Measurements from ENCODE around the gene CYTH1.

CYTH1 gene

DNA sequence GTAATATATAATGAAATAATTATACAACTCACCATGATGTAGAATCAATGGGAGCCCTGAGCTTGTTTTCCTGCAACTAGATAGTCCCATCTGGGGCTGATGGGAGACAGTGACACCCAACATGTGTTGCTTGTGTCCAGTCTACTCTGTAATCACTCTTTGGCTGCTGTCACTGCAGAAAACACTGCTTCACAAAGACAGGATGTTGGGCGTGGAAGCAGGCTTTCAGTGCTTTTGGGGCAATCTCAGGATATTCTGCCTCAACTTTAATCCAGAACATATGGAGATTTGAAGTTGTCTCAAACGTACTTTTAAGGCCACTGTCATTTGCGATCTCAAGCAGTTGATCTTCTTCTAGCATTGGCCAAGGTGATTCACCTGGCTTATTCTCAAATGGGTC, 94.9 kb downstream of the CYTH1 start:
- no peak overlapping the region for H3K27ac ChIP-seq (ENCODE audit: extremely low read depth, low read depth, low read length)
- CTCF ChIA-PET, result interaction anchor here (0.6 to 3.4 kb wide), 2 partner anchors 21 to 145 kb away, joined by 3 to 13 read pairs; no protein-coding TSS in a partner anchor
- H3K9me3 ChIP-seq (ENCODE audit: control insufficient read depth, insufficient read depth, low read depth, low read length), result no peaks in the 10 kb centered on the region
- POLR2A ChIA-PET, result no interaction called here
- no peaks in the 10 kb centered on the region for H3K4me1 ChIP-seq (ENCODE audit: control insufficient read depth, insufficient read depth, low read length)
- TF ChIP-seq ZNF266 (tag by site-specific recombination; IDR thresholded peaks at IDR 0.05; ENCODE audit: low read depth) (no peak), ZNF501 (tag by site-specific recombination; IDR thresholded peaks at IDR 0.05) (no peak), ZNF175 (tag by site-specific recombination; IDR thresholded peaks at IDR 0.05) (no peak), ZNF660 (tag by site-specific recombination; IDR thresholded peaks at IDR 0.05) (no peak)
- no peak overlapping the region for H3K4me3 ChIP-seq (ENCODE audit: low read depth, low read length)
- H3K36me3 ChIP-seq (ENCODE audit: control insufficient read depth in 2 of 2, insufficient read depth in 1 of 2, low read length in 2 of 2), result peaks cover 14 to 44% of the 10 kb centered on the region in 2 experiments

DNA sequence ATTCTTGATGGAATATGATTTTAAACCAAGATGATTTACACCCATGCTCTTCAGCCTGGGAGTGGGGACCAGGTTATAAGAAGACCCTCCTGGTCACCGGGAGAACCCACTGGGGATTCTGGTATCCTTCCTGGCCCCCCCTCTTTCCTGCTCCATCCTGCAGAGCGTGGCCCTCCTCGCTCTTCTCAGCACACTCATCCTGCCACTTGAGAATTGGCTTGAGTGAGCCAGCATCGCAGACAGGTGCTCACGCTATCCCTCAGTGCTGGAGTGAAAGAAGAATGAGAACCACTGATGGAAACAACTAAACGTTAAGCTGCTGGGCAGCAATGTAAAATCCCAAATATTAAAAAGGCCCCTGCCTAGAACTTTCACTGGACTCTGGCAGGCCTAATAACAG, 98.0 kb downstream of the CYTH1 start:
- H3K27ac ChIP-seq (ENCODE audit: extremely low read depth, low read depth, low read length), result no peak overlapping the region
- TF ChIP-seq, protein P1, sequence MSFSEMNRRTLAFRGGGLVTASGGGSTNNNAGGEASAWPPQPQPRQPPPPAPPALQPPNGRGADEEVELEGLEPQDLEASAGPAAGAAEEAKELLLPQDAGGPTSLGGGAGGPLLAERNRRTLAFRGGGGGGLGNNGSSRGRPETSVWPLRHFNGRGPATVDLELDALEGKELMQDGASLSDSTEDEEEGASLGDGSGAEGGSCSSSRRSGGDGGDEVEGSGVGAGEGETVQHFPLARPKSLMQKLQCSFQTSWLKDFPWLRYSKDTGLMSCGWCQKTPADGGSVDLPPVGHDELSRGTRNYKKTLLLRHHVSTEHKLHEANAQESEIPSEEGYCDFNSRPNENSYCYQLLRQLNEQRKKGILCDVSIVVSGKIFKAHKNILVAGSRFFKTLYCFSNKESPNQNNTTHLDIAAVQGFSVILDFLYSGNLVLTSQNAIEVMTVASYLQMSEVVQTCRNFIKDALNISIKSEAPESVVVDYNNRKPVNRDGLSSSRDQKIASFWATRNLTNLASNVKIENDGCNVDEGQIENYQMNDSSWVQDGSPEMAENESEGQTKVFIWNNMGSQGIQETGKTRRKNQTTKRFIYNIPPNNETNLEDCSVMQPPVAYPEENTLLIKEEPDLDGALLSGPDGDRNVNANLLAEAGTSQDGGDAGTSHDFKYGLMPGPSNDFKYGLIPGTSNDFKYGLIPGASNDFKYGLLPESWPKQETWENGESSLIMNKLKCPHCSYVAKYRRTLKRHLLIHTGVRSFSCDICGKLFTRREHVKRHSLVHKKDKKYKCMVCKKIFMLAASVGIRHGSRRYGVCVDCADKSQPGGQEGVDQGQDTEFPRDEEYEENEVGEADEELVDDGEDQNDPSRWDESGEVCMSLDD (tag by site-specific recombination; IDR thresholded peaks at IDR 0.05), result no peak
- TF ChIP-seq MZF1 (tag by site-specific recombination; IDR thresholded peaks at IDR 0.05; ENCODE audit: borderline replicate concordance) (no peak), ZFHX2 (tag by site-specific recombination; conservative IDR thresholded peaks at IDR 0.05) (no peak), ZBTB8A (tag by site-specific recombination; IDR thresholded peaks at IDR 0.05) (no peak), KLF1 (tag by site-specific recombination; IDR thresholded peaks at IDR 0.05) (no peak), ZNF292 (tag by site-specific recombination; IDR thresholded peaks at IDR 0.05; ENCODE audit: borderline replicate concordance, low read depth) (no peak)
- TF ChIP-seq, protein P2, sequence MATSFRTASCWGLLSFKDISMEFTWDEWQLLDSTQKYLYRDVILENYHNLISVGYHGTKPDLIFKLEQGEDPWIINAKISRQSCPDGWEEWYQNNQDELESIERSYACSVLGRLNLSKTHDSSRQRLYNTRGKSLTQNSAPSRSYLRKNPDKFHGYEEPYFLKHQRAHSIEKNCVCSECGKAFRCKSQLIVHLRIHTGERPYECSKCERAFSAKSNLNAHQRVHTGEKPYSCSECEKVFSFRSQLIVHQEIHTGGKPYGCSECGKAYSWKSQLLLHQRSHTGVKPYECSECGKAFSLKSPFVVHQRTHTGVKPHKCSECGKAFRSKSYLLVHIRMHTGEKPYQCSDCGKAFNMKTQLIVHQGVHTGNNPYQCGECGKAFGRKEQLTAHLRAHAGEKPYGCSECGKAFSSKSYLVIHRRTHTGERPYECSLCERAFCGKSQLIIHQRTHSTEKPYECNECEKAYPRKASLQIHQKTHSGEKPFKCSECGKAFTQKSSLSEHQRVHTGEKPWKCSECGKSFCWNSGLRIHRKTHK (tag by site-specific recombination; IDR thresholded peaks at IDR 0.05), result no peak
- TF ChIP-seq, protein P3, sequence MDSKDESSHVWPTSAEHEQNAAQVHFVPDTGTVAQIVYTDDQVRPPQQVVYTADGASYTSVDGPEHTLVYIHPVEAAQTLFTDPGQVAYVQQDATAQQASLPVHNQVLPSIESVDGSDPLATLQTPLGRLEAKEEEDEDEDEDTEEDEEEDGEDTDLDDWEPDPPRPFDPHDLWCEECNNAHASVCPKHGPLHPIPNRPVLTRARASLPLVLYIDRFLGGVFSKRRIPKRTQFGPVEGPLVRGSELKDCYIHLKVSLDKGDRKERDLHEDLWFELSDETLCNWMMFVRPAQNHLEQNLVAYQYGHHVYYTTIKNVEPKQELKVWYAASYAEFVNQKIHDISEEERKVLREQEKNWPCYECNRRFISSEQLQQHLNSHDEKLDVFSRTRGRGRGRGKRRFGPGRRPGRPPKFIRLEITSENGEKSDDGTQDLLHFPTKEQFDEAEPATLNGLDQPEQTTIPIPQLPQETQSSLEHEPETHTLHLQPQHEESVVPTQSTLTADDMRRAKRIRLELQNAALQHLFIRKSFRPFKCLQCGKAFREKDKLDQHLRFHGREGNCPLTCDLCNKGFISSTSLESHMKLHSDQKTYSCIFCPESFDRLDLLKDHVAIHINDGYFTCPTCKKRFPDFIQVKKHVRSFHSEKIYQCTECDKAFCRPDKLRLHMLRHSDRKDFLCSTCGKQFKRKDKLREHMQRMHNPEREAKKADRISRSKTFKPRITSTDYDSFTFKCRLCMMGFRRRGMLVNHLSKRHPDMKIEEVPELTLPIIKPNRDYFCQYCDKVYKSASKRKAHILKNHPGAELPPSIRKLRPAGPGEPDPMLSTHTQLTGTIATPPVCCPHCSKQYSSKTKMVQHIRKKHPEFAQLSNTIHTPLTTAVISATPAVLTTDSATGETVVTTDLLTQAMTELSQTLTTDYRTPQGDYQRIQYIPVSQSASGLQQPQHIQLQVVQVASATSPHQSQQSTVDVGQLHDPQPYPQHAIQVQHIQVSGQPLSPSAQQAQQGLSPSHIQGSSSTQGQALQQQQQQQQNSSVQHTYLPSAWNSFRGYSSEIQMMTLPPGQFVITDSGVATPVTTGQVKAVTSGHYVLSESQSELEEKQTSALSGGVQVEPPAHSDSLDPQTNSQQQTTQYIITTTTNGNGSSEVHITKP (tag by site-specific recombination; IDR thresholded peaks at IDR 0.05), result no peak
- no peaks in the 10 kb centered on the region for H3K9me3 ChIP-seq (ENCODE audit: control insufficient read depth, insufficient read depth, low read depth, low read length)
- ChIA-PET POLR2A (no interaction called here), CTCF (no interaction called here)
- no peaks in the 10 kb centered on the region for H3K4me1 ChIP-seq (ENCODE audit: control insufficient read depth, insufficient read depth, low read length)
- peaks cover 14 to 39% of the 10 kb centered on the region in 2 experiments for H3K36me3 ChIP-seq (ENCODE audit: control insufficient read depth in 2 of 2, insufficient read depth in 1 of 2, low read length in 2 of 2)
- no peak overlapping the region for H3K4me3 ChIP-seq (ENCODE audit: low read depth, low read length)

DNA sequence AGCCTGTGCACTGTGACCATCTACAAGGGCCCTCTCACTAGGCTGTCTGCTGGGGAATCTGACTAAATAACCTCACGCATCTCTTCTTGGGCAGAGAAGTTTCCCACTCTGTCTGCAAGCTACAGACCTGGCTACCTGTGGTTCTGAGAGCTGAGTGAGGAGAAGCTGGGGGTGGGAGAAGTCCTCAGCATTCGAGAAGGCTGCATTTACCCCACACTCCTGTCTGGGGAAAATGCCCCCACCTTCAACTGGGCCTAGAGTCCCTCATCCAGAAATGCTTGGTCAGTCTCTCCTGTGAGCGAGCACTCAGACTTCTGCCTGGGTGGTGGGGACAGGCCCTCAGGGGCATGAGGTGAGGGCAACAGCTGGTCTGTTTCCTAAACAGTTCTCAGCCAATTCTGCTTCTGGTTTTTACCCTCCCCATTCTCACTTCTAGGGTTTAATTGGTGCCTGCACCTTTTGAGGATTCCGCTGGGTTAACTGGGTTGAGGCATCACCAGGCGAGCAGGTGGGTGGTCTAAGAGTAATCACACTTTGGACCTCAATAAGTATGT, 98.6 kb downstream of the CYTH1 start:
- CTCF ChIA-PET, result interaction anchor here (0.6 to 0.9 kb wide), 2 partner anchors 13 to 17 kb away, joined by 3 to 5 read pairs; no protein-coding TSS in a partner anchor
- TF ChIP-seq ZNF747 (tag by site-specific recombination; IDR thresholded peaks at IDR 0.05), result no peak
- TF ChIP-seq ZNF211 (tag by site-specific recombination; IDR thresholded peaks at IDR 0.05; ENCODE audit: low read depth), result no peak
- TF ChIP-seq ZNF610 (tag by site-specific recombination; IDR thresholded peaks at IDR 0.05; ENCODE audit: borderline replicate concordance), result no peak
- no peak for TF ChIP-seq TCF7L2 (IDR thresholded peaks at IDR 0.05; ENCODE audit: borderline replicate concordance, low read depth, low read length)
- TF ChIP-seq ZNF776 (tag by site-specific recombination; IDR thresholded peaks at IDR 0.05; ENCODE audit: borderline replicate concordance), result no peak
- no peak for TF ChIP-seq ZNF174 (tag by site-specific recombination; IDR thresholded peaks at IDR 0.05)
- no peak for TF ChIP-seq ZNF169 (tag by site-specific recombination; IDR thresholded peaks at IDR 0.05)
- TF ChIP-seq, protein P4, sequence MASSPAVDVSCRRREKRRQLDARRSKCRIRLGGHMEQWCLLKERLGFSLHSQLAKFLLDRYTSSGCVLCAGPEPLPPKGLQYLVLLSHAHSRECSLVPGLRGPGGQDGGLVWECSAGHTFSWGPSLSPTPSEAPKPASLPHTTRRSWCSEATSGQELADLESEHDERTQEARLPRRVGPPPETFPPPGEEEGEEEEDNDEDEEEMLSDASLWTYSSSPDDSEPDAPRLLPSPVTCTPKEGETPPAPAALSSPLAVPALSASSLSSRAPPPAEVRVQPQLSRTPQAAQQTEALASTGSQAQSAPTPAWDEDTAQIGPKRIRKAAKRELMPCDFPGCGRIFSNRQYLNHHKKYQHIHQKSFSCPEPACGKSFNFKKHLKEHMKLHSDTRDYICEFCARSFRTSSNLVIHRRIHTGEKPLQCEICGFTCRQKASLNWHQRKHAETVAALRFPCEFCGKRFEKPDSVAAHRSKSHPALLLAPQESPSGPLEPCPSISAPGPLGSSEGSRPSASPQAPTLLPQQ (tag by site-specific recombination; IDR thresholded peaks at IDR 0.05), result no peak
- no peak for TF ChIP-seq ZFP3 (tag by site-specific recombination; IDR thresholded peaks at IDR 0.05; ENCODE audit: low read depth)
- no peak for TF ChIP-seq ZNF768 (tag by site-specific recombination; IDR thresholded peaks at IDR 0.05)
- no peak for TF ChIP-seq ZFP41 (tag by site-specific recombination; IDR thresholded peaks at IDR 0.05; ENCODE audit: borderline replicate concordance)

More for the DNA sequence above, 98.6 kb downstream of the CYTH1 start:
- H3K27ac ChIP-seq (ENCODE audit: extremely low read depth, low read depth, low read length), result no peak overlapping the region
- H3K4me3 ChIP-seq (ENCODE audit: low read depth, low read length), result no peak overlapping the region
- no peaks in the 10 kb centered on the region for H3K9me3 ChIP-seq (ENCODE audit: control insufficient read depth, insufficient read depth, low read depth, low read length)
- POLR2A ChIA-PET, result interaction anchor here (0.9 kb wide), 1 partner anchor 299 kb away, joined by 3 read pairs; no protein-coding TSS in a partner anchor
- H3K36me3 ChIP-seq (ENCODE audit: control insufficient read depth in 2 of 2, insufficient read depth in 1 of 2, low read length in 2 of 2), result peaks cover 11 to 39% of the 10 kb centered on the region in 2 experiments
- no peaks in the 10 kb centered on the region for H3K4me1 ChIP-seq (ENCODE audit: control insufficient read depth, insufficient read depth, low read length)

Measured in HEK293 (cell line).